EL (cell line): Measurements from ENCODE around the gene MYOZ2.
A peak's percentile ranks its signal among the peaks of the same experiment; 100 is the strongest.

Experiments used
- DNase-seq: peaks from one replicate; pipeline ENCODE4 v3.0.0-alpha.2; 2016

MYOZ2 gene

DNA sequence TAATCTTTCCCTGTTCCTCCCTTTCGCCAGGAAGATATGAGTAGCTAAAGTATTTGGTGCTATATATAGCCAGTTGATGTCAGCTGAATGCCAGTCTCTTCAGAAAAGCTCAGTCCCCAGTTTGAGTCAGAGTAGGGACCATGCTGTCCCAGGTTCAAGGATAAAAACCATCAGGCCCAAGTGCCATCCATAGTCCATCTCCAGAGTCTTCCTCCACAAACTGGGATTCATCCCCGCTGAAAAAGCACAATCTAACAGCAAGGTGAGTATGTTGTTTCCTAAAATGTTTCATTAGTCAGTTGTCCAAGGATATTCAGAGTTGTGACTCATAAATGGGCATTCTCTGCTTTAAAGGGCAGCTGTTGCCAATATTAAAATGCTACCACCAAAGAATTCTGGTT lies at the start of gene MYOZ2:
MYOZ2 (plus strand) TSS at position 112 of the 401 bp plus-strand sequence. CDS start 694 bp downstream, outside the sequence.
- no peak for DNase-seq

DNA sequence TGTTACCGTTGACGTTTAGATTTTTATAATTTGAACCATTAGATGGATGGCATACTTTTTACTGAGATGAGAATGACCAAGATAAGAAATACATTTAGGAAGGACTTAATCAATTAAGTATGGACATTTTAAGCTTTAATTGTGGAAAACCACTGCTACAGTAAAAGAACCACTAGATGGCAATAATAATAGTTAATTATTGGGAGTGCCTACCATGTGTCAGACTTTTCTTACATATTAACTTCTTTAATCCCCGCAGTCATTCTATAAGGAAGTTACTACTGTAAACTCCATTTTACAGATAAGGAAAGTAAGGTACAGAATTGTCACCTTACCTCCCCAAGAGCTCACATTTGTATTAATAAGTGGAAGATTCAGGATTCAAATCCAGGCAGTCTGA lies 48.5 kb upstream of the MYOZ2 start:
- no peak for DNase-seq

DNA sequence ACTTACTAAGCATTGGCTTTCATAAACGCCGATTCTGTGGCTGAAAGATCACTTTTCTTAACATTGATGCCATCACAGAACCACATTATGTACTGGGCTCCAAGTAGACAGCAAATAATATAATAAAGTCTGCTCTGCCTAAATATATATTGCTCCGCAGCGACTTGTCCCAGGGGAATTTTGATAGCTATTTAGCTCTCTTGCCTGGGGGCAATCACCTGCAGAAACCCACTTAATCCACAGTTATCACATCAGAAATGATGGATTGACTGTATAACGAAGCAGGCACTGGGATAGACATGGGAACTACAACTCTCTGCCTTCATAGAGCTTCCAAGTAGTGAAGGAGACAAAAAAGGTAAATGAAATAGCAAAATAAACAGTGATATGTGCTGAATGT lies 48.0 kb upstream of the MYOZ2 start:
- DNase-seq = no peak

DNA sequence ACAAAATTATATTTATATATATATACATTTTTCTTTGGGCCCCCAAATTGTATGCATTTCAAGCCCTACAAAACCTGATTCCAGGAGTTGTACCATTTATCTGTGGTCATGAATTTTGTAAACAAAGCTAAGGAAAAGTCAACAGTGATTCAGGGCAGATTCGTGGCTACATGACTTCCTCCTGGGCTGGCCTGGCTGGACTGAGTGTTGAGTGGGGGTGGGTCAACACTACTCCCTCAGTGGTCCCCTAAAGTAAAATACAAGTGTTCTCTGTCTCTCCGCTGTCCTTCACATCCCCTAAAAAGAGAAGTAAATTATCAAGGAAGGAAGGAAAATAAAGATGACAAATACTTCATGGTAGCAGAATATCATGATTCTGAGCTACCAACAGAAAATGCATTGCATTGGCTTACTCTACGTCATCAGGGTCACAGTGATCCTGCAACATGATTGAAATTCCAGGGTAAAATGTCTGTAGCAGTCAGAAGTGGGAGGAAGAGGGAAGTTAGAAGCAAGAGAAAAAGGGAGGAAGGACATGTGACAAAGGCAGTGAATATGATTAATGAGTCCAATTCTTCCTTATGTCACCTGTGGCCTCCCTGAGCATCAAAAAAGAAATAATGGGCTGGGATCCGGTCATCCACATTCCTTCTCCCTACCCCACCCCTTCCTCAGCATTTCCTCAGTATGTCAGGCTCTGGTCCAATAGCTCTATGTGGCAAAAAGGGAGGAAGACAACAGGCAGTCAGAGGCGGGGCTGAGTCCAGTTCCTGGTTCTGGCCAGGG lies 42.4 kb upstream of the MYOZ2 start:
- DNase-seq = no peak

DNA sequence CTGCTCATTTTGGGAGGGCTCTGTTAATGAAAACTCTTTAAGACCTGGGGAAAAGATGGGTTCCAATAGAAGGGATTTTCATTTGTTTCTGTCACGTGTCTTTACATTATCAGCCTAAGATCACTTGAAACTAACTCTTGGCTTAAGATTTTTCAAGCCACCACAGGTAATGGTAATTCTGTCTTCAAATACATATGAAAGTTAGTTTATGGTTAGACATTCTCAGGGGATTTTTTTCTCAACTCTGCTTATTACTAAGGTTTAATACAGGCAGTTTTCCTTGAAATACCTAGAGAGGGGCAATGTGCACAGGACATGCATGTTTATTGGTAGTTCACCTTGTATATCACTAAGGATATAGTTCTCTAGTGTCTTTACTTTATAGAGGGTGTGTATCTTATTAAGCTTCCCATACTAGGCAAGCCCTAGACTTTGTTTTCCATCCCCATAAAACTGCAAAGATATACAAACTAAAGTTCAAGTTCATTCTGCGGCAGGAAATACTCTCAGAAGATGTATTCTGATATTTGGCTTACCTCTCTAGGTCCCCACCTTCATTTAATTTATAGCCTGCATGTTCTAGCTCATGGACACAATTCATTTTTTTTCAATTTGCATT lies 38.2 kb upstream of the MYOZ2 start:
- no peak for DNase-seq

DNA sequence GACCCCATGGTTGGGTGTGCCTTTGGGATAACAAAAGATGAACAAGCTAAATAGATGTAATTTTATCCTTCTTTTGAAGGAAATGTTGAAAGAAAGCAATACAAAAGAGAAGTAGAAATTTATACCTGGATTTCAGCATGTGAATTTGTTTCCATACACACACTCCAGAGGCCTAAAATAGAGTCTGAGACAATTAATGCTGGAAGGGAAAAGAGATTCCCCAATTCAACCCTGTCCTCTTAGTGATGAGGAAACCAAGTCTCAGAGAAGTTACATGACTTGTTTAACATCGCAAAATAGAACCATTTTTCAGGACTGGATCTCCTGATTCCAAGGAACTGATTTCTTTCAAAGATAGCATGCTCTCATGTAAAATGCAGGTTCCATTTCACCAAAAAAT lies 37.3 kb upstream of the MYOZ2 start:
- DNase-seq = no peak

DNA sequence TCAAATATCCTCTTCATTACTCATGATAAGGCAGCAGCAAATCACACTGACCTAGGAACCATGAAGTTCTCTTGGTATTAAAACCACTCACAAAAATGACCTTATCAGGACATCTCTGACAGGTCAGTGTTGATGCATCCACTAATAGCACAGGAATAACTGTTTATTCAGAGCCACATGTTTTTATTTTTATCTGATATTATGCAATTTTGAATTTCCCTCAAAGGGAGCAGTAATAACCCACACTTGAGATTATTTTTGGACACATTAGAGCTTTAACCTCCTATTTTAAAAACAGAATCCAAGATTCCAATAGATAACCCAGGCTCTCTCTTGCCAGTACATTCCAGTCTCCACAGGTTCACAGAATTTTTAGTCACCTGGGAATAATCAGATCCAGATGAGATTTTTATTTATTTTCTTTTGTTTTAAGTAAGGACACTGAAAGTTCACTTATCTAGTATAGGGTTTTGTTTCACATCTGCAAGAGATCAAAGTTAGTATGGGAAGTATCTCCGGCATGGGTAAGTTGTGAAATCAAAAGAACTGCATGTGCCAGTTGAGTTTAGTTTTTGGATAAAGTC lies 36.3 kb upstream of the MYOZ2 start:
- DNase-seq = peak; percentile 85

DNA sequence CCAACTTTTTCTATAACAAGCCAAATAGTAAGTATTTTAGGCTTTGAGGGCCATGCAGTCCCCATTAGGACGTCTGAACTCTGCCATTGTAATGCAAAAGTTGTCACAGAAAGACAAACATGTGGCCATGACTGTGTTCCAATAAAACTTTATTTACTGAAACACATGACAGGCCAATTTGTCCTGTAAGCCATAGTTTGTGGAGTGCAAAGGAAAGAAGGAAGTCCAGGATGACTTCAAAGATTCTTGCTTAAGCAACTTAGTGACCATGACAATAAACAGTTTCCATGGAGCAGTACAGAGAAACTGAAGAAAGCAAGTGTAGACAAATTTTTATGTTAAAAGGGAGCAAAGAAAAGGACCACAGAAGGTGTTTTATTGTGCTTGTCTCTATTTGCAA lies 35.0 kb upstream of the MYOZ2 start:
- no peak for DNase-seq

DNA sequence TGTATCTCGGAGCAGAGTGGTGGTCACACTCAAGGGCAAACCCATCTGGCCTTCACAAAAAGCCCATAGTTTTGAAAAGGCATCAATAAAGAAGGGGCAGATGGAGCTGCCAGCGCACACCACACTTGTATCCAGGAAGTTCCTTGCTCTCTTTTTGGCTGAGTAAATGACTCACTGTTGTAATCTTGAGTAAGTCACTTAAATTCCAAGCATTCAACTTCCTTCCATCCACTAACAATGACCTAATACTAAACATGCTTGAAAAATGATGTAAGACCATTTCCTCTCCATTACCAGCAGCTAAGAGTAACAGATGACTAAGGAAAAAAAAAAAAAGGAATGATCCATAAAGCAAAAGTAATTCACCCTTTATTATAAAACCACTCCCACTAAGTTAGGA lies 32.4 kb upstream of the MYOZ2 start:
- peak; percentile 95 for DNase-seq

DNA sequence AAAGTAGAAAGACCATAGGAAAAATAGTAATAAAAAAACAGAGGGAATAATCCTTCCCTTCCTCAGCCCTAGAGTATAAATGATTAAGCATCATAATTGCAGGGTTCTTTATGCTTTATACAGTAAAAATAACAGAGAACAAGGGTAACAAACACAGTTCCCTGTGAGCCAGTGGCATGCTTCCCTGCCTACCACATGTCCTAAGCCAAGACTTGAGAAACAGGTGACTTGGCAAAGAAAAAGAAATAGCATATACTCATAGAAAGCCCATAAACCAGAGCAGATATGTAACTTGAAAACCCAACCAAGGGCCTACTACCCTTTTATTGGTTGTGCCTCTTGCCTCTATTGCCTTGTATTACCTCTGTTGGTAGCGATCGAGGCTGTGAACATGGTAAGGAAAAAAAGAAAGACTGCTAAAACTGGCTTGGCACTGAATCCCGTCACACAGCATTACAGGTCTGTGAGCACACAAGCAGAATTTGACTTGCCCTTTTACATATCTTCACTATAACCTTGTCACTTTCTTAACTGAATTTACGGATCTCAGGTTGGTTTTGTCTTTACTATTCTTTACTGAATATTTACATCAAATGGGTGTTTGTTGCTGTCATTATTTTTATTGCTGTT lies 30.9 kb upstream of the MYOZ2 start:
- no peak for DNase-seq

DNA sequence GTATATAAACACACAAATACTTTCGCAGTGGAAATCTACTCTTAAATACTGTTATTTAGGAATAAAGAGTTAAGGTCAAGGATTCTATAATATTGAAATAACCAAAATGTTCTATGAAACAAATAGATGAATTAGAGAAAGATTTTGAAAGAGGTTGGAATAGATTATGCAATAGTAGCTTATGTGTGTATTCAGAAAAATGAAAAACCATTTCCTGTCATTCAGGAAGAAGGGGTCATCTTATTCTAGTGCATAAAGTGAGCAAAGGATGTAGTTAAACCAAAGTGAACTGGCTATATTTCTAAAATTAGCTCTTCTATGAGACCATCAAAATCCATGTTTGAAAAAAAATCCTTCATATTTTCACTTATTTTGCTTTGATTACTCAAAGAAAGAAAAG lies 30.0 kb upstream of the MYOZ2 start:
- no peak for DNase-seq

DNA sequence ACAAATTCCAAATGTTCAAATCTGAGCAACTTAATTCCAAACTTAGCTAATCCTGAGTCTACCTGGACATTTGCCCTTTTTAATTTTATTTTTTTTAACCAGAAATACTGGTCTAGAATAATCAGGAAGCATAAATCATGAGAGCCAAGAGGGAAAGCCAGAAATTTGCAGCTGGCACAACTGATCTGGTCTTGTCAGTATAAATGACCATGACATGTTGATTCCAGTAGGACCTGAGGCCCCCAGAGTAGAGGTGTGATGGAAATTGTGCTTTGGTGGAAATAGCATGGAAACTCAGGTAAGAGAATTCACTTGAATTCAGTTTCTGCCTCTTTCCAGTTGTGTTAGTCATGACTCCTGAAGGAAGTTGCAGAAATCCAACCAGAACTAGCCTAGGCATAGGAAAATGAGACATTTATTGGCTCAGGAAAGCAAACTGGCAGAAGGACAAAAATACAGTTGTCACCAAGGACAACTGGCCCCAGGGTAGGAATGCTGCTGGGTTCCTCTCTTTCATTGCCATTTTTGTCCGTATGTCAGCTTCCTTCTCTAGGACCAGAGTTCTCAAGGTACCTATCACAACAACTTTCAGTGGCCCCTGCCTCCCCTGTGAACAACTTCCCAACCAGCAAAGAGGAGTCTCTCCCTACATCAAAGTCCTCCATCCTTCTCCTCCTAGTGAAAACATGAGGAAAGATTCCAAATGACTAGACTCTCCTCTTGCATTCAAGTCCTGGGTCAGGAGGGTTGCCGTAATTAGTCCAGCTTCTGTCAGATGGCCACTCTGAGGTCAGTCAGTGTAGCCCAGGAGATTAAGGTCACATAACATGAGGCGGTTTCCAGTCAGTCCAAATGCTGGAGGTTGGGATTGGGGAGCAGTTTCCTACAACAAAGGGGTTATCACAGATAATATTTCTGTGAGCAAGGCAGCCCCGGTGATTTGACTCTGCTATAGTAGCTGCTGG lies 29.3 kb upstream of the MYOZ2 start:
- peak; percentile 44 for DNase-seq

DNA sequence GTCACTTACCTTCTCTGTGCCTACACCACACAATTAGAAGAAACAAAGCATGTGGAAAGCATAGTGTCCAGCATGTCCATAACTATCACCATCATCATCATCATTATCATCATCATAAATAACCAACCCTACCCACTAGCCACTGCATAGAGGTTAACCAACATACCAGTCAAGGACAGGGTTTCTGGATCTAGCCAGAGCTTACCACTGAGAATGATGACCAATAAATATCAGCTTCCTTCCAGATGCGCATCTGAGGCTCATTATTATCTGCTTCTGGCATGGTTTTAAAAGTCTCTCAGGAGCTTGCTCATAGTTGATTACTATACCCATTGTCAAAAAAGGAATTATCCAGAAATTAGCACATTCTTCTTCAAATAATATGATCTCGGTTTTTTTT lies 25.5 kb upstream of the MYOZ2 start:
- no peak for DNase-seq

DNA sequence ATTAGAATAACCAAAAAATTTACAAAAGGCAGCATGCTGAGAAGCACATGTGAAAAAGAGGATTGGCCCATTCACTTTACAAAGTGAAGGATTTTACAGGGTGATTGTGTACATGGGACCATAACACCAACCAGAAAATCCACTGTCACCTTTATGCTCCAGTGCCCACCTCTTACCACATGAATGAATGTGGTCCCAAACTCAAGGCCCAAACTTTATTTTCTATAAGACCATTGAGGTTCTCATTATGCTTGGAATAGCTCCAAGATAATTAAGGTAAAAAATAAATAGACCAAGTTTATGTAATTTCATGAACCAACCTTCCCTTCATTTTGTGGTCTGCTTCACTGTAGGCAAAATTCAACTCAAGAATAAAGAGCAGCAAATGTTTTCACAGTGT lies 24.3 kb upstream of the MYOZ2 start:
- DNase-seq = no peak

DNA sequence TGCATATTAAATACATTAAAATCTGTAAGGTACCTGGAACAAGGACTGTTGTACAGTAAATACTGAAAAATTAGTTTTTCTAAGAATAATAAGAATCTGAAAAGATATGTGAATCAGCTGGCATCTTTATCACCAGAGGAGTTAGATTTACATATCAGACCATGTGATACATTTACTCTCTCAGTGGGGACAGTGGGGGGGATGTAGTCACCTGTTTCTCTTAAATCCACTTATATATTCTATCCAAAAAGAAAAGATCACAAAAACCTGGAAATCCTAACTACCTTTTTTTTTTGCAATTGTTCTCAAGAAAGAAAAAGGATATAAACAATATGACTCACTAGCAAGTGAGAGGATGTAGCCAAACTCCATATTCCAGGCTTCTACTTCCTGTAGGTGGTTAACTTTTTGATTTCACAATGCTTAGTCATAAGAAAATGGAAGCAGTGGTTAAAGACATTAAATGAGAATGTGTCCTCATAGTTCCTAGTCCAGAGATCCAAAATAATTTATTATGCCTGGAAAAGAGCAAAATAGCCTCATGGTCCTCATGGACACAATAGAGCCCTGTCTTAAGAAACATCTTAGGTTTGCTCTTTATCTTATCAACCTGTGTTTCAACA lies 22.5 kb upstream of the MYOZ2 start:
- DNase-seq = peak; percentile 88

DNA sequence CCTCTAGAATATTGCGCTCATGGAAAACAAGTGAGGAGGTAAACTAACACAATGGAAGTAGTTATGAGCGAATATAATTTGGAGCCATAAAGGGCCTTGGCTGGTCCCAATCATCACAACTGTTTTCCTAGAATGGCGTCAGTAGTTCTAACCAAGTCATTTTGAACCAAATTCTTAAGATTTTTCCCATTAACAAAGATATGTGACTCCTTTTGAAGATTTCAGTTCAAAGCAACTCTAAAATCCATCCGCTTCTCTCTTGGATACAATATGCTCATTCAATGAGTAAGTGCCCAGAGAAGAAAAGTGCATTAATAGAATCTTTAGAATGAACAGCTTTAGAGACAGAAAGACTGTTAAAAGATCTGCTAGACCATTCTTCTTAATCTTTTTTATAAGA lies 19.6 kb upstream of the MYOZ2 start:
- no peak for DNase-seq

DNA sequence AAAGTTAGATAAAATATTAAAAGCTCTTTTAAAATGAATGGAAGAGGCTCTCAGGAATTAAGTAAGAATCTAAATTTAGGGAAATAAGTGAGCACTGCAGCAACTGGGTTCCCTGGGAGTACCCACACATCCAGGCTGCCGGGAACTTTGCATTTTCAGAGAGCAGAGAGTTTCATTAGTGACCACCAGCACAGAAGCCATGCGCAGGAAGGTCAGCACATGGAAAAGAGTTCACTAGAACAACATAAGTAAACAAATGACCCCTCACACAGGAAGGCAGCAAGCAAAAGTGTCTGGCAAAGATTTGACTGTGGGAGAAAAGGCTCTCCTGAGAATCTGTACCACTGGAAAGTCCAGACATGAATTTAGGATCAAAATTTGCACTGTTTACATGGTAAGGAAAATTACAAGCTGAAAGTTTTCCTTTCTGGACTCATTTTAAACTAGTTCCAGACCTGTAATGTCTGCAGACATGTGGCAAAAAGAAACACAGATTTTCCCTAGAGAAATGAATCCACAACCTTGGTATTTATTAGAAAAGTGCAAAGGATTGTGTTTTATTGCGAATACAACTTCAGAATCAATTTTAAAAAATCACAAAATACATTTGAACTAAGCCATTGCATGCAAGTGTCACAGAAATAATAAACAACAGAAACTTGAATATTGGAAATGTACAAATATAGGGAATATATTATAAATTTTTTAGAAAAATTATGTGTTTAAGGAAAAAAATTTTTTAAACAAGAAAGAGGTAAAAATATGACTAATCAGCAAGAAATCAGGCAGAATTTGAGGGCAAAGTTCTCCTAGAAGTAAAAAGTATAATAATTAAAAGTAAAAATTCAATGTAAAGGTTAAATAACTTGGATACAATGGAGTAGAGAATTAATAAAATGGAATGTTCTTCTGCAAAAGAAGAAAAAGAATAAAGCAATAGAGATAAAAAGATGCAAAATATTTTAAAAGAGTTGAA lies 18.4 kb upstream of the MYOZ2 start:
- DNase-seq = no peak

DNA sequence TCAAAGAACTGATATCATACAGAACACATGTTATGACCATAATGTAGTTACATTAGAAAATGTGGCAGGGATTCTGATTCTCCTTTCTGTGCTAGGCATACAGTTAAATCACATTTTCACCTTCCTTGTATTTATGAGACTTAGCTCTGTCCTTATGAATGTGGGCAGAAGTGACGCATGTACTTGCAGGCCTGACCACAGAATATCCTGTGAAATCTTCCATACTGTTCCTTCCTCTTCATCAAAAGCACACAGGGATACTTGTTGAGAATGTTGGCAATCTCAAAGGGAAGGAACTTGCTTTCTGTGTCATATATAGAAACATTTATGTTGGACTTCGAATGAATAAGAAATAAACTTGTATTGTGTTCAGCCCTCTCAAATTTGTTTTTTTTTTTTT lies 17.2 kb upstream of the MYOZ2 start:
- DNase-seq = no peak

DNA sequence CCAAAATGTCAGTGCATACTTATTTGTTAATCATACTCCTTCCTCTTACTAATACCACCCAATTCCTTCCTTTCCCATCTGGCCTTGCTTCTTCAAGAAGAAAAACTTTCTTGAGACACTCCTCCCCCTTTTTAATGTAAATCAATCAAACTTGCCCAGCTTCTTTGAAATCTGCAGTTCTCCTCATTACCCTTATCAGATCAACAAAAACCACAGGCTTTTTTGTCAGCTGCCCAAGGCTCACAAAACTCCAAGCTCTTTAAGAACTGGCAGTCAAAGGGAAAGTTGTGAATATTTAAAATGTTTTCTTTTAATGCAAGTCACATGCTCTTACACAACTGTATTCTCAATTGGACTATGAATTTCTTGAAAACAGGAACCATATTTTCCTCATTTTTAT lies 11.3 kb upstream of the MYOZ2 start:
- DNase-seq = peak; percentile 57

DNA sequence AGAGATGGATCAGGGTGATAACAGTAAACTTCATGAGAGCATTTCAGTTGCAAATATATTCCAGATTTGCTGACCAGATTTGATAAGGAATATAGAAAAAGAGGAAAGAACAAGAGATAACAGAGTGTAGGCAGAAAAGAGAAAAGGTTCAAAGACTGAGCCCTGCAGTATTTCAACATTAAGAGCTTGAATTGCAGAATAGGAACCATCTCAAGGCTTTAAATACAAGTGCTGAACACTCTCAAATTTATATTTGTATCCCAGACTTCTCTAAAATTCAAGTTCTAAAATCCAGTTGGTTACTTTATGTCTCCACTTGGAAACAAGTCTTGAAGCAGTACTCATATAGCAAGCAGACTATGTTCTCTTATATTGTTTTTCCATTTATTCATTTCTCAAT lies 9.7 kb upstream of the MYOZ2 start:
- DNase-seq = no peak

DNA sequence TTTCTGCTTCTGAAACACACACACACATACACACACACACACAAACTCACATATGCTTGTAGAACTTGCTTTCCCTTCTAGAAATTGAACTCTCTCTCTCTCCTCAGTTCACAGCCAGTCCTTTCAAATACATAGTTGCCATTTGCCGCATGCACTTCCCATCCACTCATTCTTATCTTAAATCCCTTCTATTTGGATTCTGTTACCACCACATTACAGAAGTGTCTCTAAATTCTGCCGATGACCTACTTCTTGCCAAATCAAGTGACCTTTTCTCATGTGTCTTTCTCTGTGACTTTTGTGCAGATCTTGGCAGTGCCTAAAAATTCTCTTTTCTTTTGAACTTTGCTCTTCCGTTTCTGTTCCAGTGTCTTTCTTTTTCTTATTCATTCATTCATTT lies 7.5 kb upstream of the MYOZ2 start:
- DNase-seq = no peak
